NCI-H2171 (cell line): Measurements from ENCODE around the gene CPLANE2.
"Not testable (repeated sequence)": the region's sequence is repeated elsewhere in the genome, so short reads cannot be mapped to it uniquely, and the experiment has no call there.

ENCODE experiments used
- DNase-seq: peaks from one replicate; lab custom pipeline; 2025; lab: John Stamatoyannopoulos, UW

CPLANE2 gene, protein sequence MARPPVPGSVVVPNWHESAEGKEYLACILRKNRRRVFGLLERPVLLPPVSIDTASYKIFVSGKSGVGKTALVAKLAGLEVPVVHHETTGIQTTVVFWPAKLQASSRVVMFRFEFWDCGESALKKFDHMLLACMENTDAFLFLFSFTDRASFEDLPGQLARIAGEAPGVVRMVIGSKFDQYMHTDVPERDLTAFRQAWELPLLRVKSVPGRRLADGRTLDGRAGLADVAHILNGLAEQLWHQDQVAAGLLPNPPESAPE

DNA sequence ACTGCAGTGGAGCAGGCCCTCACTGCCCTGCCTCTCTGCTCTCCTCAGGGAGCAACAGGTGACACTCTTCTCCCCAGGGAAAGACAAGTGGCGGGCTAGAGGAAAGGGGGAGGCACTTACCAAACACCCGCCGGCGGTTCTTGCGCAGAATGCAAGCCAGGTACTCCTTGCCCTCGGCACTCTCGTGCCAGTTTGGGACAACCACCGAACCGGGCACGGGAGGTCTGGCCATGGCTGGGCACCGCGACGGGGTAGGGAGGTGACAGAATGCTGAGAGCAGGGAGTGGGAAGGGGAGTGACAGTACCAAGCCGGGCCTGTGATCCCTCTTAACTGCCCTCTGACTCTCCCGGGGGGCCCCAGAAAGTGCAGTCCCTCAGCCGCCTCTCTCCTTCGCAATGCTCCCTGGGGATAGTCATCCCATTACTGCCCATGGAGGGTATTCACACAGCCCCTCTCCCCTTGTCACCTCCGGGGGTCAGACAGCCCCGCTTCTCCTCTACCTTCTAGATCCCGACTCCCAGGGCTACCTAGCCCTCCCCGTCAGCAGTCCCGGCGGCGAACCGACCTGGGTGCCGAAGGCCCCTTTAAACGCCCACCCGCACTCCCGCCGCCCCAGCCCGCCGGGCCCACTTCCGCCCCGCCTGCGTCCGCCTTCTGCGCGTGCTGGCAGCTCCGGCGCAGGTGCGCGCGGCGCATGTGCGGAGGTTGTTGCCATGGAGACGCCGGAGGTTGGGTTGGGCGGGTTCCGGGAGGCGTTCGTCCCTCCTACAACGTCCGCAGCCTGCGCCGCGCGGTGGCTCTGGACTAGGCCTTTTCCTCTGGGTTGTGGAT is at the start of gene CPLANE2:
Gene CPLANE2 (minus strand): TSS at position 673 of the 832 bp plus-strand sequence. CDS start 441 bp downstream, at position 232.
- DNase-seq: peak; percentile 95

DNA sequence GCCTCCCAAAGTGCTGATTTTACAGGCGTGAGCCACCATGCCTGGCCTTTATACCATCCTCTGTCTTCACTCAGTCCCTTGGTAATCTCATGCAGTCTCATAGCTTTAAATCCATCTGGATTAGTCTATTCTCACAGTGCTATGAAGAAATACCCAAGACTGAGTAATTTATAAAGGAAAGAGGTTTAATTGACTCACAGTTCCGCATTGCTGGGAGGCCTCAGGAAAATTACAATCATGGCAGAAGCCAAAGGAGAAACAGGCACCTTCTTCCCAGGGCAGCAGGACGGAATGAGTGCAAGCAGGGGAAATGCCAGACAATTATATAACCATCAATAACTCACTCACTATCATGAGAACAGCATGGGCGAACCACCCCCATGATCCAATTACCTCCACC is 49.1 kb upstream of the CPLANE2 start:
- DNase-seq: no peak

DNA sequence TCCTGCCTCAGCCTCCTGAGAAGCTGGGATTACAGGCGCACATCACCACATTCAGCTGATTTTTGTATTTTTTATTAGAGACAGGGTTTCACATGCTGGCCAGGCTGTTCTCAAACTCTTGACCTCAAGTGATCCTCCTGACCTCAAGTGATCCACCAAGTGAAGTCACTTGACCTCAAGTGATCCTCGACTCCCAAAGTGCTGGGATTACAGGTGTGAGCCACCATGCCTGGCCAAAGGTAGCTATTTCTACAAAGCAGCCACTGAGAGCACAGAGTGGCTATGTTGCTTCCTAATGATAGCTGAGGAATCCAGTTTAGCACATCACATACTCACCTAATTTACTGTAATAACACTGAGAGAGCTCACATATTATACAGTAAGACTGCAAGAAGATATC is 44.8 kb upstream of the CPLANE2 start:
- DNase-seq: no peak

DNA sequence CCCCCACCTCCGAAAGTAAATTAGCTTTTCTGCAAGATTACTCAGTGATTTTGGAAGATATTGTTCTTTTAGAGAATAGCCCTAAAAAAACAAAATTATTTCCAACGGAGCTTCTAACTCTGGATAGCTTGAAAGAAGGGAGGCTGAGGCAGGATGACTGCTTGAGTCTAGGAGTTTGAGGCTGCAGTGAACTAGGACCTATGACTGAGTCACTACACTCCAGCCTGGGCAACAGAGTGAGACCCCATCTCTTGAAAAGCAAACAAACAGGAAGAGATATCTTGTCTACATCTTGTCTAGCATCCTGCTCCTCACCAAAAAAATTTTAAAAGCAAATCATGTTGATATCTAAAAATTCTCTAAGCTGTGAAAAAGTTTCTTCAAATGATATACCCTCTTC is 42.2 kb upstream of the CPLANE2 start:
- no peak for DNase-seq

DNA sequence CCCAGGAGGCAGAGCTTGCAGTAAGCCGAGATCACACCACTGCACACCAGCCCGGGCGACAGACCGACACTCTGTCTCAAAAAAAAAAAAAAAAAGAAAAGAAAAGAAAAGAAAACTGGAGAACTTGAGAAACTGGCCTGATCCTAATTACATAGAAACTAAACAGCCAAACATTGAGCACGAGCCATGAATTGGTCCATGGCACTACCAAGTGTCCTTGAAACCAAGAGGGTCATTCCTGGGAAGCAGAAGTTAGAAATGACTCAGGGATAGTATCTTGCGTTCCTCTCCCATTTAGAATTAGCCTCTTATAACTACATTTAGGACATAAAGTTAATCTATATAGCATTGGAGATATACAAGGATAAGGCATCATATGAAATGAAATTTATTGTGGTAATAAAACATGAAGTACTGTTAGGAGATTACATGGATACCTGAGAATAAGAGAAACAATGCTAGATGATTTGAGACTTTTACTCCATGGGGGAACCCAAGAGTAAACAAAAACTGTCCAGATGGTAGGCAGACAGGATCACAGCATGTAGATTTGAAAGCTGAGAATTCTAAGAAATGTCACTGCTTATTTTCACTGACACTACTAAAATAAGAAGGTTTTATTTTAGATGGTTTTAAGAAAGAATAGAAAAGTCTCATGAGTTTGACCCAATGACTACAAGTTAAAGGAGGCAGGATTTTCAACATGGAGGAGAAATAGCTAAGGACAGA is 39.5 kb upstream of the CPLANE2 start:
- peak; percentile 3 for DNase-seq

DNA sequence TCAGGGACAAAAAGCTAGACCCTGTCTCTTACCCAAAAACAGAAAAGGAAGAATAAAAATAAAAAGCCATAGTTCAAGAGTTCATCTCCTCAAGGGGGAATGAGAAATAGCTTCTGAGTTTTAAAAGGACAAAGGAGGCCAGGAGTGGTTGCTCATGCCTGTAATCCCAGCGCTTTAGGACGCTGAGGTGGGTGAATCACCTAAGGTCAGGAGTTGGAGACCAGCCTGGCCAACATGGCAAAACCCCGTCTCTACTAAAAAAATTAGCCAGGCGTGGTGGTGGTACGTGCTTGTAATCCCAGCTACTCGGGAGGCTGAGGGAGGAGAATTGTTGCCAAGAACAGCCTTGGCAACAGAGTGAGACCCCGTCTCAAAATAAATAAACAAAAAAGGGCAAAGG is 38.6 kb upstream of the CPLANE2 start:
- no peak for DNase-seq

DNA sequence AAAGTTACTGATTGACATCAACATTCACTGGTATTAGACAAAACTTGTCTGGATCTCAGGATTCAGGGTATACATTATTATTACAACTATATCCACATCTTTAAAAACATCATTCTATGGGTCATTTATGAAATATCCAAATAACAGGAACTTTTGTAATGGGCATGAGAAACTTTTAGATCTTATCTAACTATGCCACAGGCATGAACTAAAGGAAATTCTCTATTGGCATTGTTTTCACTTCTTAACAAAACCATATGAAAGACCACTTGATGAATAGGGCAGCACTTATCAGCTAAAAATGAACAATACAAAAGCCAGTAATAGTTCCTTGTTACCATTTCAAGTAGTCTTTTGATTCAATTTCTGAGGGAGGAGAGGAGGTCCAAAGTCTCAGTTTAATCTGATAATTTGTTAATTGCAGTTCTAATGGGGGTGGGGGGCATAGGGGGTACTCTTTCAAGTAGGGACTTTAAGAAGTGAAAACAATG is 30.8 kb upstream of the CPLANE2 start:
- no peak for DNase-seq

DNA sequence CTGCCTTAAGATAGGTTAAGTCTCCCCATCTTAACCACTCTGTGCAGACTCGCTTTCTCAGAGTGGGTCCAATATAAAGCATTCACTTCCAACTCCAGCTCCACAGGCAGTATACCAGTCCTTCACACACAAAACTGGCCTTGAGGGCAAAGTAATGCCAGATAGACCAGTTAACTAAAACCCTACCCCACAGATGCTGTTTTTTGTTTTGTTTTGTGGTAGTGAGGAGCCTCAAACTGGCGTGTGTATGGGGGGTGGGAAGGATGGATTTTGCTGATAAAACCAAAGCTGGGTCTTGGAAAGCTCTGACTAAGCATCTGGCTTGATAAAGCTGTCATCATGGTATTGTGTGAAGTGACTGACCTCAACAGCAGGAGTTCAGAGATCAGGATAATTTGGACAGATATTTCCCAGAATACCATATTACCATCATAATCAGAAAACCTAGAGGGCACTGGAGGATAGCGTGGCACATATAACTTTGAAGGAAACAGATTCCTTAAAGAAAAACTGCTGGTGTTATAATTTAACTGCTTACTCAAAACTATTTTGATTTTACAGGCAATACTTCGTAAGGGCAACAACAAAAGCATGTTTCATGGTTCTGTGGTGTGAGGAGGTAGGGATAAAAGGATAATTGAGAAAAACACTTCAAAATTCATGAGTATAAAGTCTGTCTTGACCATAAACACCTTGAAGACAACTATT is 29.6 kb upstream of the CPLANE2 start:
- DNase-seq: no peak

DNA sequence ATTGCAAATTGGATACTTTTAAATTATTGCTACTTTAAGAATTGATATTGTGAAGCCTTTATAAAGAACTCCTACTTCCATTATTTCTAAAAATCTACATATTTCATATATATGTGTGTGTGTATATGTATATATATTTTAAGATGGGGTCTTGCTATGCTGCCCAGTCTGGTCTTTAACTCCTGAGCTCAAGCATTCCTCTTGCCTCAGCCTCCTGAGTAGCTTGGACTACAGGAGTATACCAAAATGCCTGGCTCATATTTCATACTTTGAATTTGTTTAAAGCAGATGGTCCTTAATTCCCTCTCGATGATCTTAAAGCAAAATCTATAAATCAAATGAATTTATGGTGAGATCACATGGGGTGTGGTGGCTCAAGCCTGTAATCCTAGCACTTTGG is 25.1 kb upstream of the CPLANE2 start:
- no peak for DNase-seq

DNA sequence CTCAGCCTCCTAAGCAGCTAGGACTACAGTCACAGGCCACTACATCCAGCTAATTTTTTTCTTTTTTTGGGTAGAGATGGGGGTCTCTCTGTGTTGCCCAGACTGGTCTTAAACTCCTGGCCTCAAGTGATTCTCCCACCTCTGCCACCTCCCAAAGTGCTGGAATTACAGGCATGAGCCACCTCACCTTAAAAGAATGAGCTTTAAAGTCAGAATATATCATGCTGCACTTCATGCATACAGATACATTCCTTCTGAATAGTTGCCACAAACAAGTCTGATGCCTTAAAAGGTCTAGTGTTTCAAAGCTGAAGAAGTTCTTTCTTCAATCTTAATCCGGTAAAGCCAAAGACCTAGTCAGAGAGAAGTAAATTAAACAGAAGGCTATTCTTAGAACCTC is 23.8 kb upstream of the CPLANE2 start:
- DNase-seq: no peak

DNA sequence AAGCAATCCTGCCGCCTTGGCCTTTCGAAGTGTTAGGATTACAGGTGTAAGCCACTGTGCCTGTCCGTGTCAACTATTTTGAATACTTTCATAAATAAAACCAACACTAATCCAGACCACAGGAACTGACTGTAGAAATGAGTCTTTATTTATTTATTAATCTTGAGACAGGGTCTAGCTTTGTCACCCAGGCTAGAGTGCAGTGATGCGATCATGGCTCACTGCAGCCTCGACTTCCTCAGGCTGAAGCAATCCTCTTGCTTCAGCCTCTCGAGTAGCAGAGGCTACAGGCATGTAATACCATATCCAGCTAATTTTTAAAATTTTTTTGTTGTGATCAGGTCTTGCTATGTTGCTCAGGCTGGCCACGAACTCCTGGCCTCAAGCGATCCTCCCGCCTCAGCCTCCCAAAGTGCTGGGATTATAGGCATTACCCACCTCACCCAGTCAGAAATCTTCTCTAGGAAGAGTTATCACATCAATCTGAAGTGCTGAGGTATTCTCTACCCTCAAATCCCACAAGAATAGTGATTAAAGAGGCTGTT is 21.7 kb upstream of the CPLANE2 start:
- DNase-seq: no peak

DNA sequence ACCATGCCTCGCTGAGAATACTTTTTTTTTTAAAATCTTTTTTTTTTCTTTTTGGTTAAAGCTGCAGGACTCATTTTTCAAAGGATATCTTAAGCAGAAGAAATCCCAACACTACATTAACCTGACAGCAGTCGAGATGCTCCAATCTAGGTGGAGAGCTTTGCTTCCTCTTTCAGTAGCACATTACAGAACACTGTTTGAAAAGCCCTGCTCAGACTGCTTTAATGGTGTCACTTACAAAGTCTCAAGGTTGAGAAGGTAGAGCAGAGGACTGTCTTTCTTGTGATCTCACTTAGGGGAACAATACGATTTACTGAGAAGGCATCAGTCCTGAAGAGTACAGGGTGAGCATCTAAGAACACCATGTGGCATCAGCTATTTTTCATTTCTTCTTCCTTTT is 21.0 kb upstream of the CPLANE2 start:
- DNase-seq: no peak

DNA sequence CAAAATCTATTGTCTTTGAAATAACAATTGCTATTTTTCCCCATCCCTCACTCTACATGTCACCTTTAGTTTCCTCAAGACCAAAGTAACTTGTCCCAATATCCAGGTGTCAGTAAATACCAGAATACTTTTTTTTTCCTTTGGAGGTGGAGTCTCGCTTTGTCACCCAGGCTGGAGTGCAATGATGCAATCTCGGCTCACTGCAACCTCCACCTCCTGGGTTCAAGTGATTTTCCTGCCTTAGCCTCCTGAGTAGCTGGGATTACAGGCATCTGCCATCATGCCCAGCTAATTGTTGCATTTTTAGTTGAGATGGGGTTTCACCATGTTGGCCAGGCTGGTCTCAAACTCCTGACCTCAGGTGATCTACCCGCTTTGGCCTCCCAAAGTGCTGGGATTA is 20.6 kb upstream of the CPLANE2 start:
- not testable (repeated sequence) for DNase-seq

DNA sequence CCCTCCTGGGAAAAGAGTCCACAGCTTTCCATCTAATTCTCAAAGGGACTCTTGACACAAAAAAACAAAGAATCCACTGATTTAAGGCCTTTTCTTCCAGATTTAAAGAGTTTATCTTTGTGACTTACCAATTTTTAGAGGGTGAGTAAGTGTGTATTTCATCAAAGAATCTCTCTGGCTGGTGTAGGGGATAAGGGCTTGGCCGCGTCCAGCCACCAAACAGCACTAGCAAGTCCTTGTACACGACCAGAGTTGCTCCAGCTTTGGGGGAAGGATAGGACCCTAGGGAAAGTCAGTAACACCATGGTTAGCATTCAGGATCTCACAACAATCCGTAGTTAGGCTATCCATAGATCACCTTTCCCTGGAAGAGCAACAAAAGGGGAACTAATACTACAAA is 19.5 kb upstream of the CPLANE2 start:
- DNase-seq: no peak

DNA sequence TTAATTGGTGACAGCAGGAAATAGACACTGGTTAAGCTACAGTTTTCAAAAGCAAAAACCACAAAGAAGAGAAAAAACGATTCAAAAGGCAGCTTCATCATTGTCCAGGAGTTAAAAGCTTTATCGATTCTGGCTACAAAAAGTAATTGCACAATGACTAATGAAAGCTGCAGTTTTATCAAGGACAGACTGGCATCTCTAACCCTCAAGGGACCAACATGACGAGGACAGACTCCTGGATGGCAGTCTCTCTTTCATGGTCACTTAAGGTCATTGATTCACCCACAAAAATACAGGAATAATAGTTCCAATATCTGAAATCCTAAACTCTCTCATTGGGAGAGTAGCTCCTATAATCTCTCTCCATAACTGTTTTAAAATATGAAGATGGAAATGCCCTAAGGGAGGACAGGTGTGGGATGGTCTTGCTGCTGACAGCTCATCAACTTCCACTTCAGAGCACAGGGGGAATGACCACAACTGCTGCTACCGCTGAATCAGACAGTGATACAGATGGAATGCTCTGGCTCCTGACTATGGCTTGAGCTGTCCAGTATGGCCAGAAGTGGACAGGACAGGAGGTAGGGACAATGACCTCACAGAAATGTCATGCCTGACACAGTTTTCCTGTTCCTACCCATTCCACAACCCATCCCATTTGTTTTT is 17.4 kb upstream of the CPLANE2 start:
- no peak for DNase-seq

DNA sequence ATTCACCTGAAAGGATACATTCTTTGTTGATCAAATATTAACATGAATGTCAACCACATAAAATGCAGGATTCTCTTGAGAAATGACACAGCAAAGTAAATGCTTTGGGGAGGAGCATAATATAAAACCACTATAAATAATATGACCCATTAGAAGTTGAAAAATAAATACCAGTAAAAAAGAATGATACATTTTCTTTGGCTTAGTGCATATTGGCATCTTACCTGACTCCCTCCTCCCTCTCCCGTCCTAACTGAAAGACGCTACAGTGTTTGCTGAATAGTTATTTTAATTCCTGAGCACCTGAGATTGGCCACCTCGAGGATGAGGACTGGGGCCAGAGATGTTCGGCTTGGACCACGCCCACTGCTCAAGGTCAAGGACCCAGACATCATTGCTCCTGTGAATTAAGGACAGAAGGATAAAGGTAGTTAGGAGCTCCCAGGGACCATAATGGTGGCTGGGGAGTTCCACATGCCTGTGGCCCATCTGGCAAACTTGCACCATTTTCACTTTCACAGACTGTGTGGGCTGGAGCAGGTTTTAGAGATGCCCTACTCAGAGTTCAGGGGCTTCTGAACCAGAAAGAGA is 16.4 kb upstream of the CPLANE2 start:
- DNase-seq: no peak

DNA sequence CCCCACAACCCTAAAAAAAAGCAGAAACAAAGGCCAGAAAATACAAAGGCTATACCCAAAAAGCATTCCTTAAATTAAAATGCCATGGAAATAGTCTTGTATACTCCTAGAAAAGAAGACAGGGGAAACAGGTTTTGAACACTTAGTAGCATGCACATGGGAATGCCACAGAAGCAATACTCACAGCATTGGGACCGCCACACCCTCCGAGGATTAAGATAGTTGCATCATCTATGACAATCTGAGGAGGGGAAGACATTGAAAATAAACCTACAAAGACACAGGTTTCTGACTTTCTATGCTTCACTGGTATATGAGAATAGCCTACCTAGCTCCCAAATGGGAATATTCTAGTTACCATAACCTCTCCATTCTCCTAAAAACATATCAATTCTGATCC is 15.9 kb upstream of the CPLANE2 start:
- no peak for DNase-seq

DNA sequence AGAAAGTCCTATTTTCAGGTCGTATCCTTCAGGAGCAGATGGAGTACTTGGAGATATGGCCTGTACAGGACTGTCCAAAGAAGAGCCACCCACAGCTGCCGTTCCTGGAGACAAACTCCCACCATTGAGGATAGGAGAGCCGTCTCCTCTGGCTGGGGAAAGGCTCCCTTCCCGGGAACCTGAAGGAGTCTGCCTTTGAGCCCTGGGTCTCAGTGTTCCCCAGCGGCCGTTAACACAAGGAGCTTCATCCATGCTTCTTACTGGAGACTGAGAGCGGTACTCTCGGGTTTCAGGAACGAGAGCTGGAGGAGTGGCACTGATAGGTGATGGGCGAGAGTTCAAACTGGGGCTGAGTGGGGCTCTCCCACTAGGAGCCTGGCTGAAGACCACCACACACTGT is 14.4 kb upstream of the CPLANE2 start:
- no peak for DNase-seq

DNA sequence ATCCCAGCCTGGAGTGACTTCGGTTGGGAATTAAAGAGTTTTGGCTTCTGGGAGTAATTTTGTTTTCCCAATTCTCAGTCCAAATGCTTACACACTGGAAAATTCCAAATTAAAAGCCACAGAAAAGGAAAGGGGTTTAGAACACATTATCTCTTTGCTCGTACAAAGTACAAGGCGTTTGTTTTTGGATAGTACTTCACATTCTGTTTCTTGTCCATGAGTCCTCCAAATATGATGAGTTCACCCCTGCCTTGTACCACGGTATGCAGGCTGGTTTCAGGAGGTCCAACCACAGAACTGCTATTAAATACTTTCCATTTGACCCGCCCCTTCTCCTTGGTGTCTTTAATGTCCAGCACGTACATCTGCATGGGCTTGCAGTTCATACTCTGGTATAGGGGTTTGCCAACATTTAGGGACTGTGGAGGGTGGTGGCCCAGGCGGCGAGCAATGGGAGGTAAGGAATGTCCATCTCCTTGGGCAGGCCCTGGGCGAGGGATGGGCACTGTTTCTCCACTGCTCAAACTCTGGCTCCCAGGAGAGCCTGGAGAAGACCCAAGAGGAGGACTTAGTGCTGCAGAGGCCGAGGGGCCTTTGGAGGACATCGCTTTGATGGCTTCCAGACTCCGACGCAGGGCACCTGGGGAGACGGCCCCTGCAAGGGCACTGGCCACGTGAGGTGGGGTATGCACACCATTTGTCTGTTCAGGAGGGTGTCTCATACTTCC is 13.7 kb upstream of the CPLANE2 start:
- DNase-seq: no peak

DNA sequence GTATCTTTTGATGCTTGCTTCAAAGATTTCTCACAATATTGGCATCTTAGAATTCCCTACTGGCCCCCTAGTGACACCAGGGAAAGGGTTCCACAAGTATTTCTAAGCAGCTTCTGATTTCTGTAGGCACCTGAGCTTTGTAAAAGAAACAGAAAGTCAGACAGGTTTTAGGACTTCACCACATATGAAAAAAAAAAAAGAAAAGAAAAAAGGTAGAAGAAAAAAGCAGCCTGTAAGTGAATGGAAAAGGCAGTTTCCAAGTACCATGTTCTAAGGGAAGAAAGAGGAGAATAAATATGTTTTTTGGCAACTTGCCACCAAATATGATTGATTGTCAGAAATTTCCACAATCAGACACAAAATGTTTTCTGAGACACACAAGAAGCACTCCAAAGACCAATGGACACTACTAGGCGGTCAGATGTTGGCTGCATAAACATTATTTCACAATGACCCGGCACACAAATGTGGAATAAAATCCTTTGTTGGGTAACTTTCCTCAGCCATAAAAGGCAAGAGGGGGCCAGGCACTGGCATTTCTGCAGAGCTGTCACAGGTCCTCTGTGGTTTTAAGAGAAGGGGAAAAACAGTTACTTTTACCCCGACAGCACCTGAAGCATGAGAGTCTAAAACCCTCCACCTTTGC is 12.7 kb upstream of the CPLANE2 start:
- no peak for DNase-seq
